ENCODE results near the gene RPL18A. TPM values are rescaled to one million over a fixed set of nuclear protein-coding genes. Genes with fewer than 3 reads are reported as not detected.
A peak's percentile ranks its signal among the peaks of the same experiment; 100 is the strongest.

RPL18A gene
- polyA plus RNA-seq, 4 donors: 830 to 1,276 (median 861) TPM

GRCh38 chr19:17841371-17841809 is 18.3 kb upstream of the RPL18A start:
- no peak for DNase-seq (ENCODE audit: low read depth in 4 of 4, low spot score in 3 of 4)

GRCh38 chr19:17841810-17842662 is 17.7 kb upstream of the RPL18A start:
- DNase-seq (ENCODE audit: low read depth in 4 of 4, low spot score in 3 of 4): peak in 3 of 4 donors; percentile 71 to 83 (median 81)

- DNase-seq (ENCODE audit: low read depth in 4 of 4, low spot score in 3 of 4): no peak
These were observed 16.9 kb upstream of the RPL18A start for GRCh38 chr19:17842663-17843291.

- DNase-seq (ENCODE audit: low read depth in 4 of 4, low spot score in 3 of 4): no peak
These were observed 16.4 kb upstream of the RPL18A start for GRCh38 chr19:17843292-17843827.

- DNase-seq (ENCODE audit: low read depth in 4 of 4, low spot score in 3 of 4): no peak
These were observed 15.7 kb upstream of the RPL18A start for GRCh38 chr19:17843908-17844490.

- DNase-seq (ENCODE audit: low read depth in 4 of 4, low spot score in 3 of 4): no peak
These were observed 13.6 kb upstream of the RPL18A start for GRCh38 chr19:17846146-17846545.

GRCh38 chr19:17847538-17848366 is 12.0 kb upstream of the RPL18A start, which contains the start of gene JAK3:
JAK3 (minus strand) TSS chr19:17847982; CDS start chr19:17844417, 3,565 bp downstream.
- DNase-seq (ENCODE audit: low read depth in 4 of 4, low spot score in 3 of 4): peak in 2 of 4 donors; percentile 60 to 70

- DNase-seq (ENCODE audit: low read depth in 4 of 4, low spot score in 3 of 4): no peak
These were observed 11.0 kb upstream of the RPL18A start for GRCh38 chr19:17848595-17849292.

- no peak for DNase-seq (ENCODE audit: low read depth in 4 of 4, low spot score in 3 of 4)
These were observed 5.6 kb upstream of the RPL18A start for GRCh38 chr19:17854061-17854460.

- DNase-seq (ENCODE audit: low read depth in 4 of 4, low spot score in 3 of 4): peak in 3 of 4 donors; percentile 50 to 61 (median 60)
These were observed 4.2 kb upstream of the RPL18A start for GRCh38 chr19:17855280-17856152.

GRCh38 chr19:17860331-17860992 is 752 bp downstream of the RPL18A start:
- no peak for DNase-seq (ENCODE audit: low read depth in 4 of 4, low spot score in 3 of 4)

- no peak for DNase-seq (ENCODE audit: low read depth in 4 of 4, low spot score in 3 of 4)
These were observed 1.3 kb downstream of the RPL18A start for GRCh38 chr19:17860993-17861360.

- no peak for DNase-seq (ENCODE audit: low read depth in 4 of 4, low spot score in 3 of 4)
These were observed 2.1 kb downstream of the RPL18A start for GRCh38 chr19:17861542-17862402.

GRCh38 chr19:17862711-17863519 is 3.2 kb downstream of the RPL18A start:
- no peak for DNase-seq (ENCODE audit: low read depth in 4 of 4, low spot score in 3 of 4)

GRCh38 chr19:17863520-17864182 is 3.9 kb downstream of the RPL18A start:
- no peak for DNase-seq (ENCODE audit: low read depth in 4 of 4, low spot score in 3 of 4)
